GM23338 (cell line): ENCODE data around the gene THUMPD3. TPM values are rescaled to one million over a fixed set of nuclear protein-coding genes. Genes with fewer than 3 reads are reported as not detected.
A peak's percentile ranks its signal among the peaks of the same experiment; 100 is the strongest.

Experiments used
- ATAC-seq: fragments of 200-7000 bp; cut with Tn5 transposase; 3 replicates; pipeline ENCODE4 v1.9.1; 2020
- DNase-seq: peaks from one replicate; pipeline ENCODE4 v3.0.0-alpha.2; 2015; ENCODE audit warnings: low spot score
- H2AFZ ChIP-seq: fragments of 200-600 bp; sonication (generic); 2 replicates; pipeline ENCODE4 v1.8.0; 2016; ENCODE audit warnings: antibody characterized with exemption, mild to moderate bottlenecking, moderate library complexity
- H3F3A ChIP-seq: fragments of 200-600 bp; sonication (generic); replicated peaks from 2 replicates; pipeline ENCODE4 v1.8.0; 2017; ENCODE audit warnings: antibody characterized with exemption, mixed run types, low read depth
- H3K27ac ChIP-seq: fragments of 200-600 bp; sonication (generic); 2 replicates; pipeline ENCODE4 v1.6.1; 2016; ENCODE audit warnings: low read depth
- H3K27me3 ChIP-seq: fragments of 200-600 bp; sonication (generic); 2 replicates; pipeline ENCODE4 v1.8.0; 2016; ENCODE audit warnings: mild to moderate bottlenecking, mixed run types, moderate library complexity; ENCODE audit not compliant: insufficient read depth
- H3K36me3 ChIP-seq: fragments of 200-600 bp; sonication (generic); 2 replicates; pipeline ENCODE4 v1.8.0; 2016; ENCODE audit warnings: mild to moderate bottlenecking; ENCODE audit not compliant: insufficient read depth
- H3K4me1 ChIP-seq: fragments of 200-600 bp; sonication (generic); 2 replicates; pipeline ENCODE4 v1.8.0; 2016; ENCODE audit warnings: mild to moderate bottlenecking, moderate library complexity; ENCODE audit not compliant: insufficient read depth
- H3K4me2 ChIP-seq: fragments of 200-600 bp; sonication (generic); 2 replicates; pipeline ENCODE4 v1.7.1; 2017; ENCODE audit warnings: mixed run types
- H3K4me3 ChIP-seq: fragments of 200-600 bp; sonication (generic); 2 replicates; pipeline ENCODE4 v1.6.1; 2016; ENCODE audit warnings: mixed run types
- H3K79me2 ChIP-seq: fragments of 200-600 bp; sonication (generic); replicated peaks from 2 replicates; pipeline ENCODE4 v1.8.0; 2017; ENCODE audit warnings: mild to moderate bottlenecking; ENCODE audit not compliant: insufficient read depth
- H3K9me2 ChIP-seq: fragments of 200-600 bp; sonication (generic); 2 replicates; pipeline ENCODE4 v1.8.0; 2017; ENCODE audit not compliant: insufficient read depth
- H4K20me1 ChIP-seq: fragments of 200-600 bp; sonication (generic); replicated peaks from 2 replicates; pipeline ENCODE4 v1.8.0; 2017; ENCODE audit warnings: mild to moderate bottlenecking; ENCODE audit not compliant: insufficient read depth
- H3K27ac Mint-ChIP-seq: 2 replicates; pipeline ENCODE4 v1.8.0; 2020; ENCODE audit warnings: inconsistent platforms, mild to moderate bottlenecking, moderate library complexity, mixed read lengths
- H3K27me3 Mint-ChIP-seq: 3 replicates; pipeline ENCODE4 v1.8.0; 2022; ENCODE audit warnings: low read depth, mild to moderate bottlenecking, moderate library complexity, mixed read lengths, inconsistent platforms; ENCODE audit not compliant: insufficient read depth, poor library complexity
- H3K36me3 Mint-ChIP-seq: 3 replicates; pipeline ENCODE4 v1.8.0; 2021; ENCODE audit warnings: low read depth, mild to moderate bottlenecking, inconsistent platforms, moderate library complexity, mixed read lengths
- H3K4me1 Mint-ChIP-seq: 3 replicates; pipeline ENCODE4 v1.8.0; 2020; ENCODE audit warnings: mild to moderate bottlenecking, inconsistent platforms, mixed read lengths
- H3K4me3 Mint-ChIP-seq: 3 replicates; pipeline ENCODE4 v1.8.0; 2021; ENCODE audit warnings: moderate library complexity, mild to moderate bottlenecking, inconsistent platforms, mixed read lengths
- H3K9me3 Mint-ChIP-seq: 3 replicates; pipeline ENCODE4 v1.8.0; 2020; ENCODE audit warnings: moderate library complexity, mild to moderate bottlenecking, inconsistent platforms, mixed read lengths
- EZH2 ChIP-seq: fragments of 200-600 bp; sonication (generic); IDR thresholded peaks from one replicate; pipeline ENCODE4 v1.8.0; 2017; ENCODE audit warnings: antibody characterized with exemption, mild to moderate bottlenecking, low read depth; ENCODE audit not compliant: unreplicated experiment
- JUNB ChIP-seq: IDR thresholded peaks from one replicate; pipeline ENCODE4 v1.6.1; 2016; ENCODE audit warnings: antibody characterized with exemption; ENCODE audit not compliant: unreplicated experiment
- NANOG ChIP-seq: IDR thresholded peaks from 2 replicates; pipeline ENCODE4 v1.6.1; 2016; ENCODE audit warnings: antibody characterized with exemption, borderline replicate concordance
- STAT1 ChIP-seq: IDR thresholded peaks from one replicate; pipeline ENCODE4 v1.6.1; 2016; ENCODE audit warnings: antibody characterized with exemption; ENCODE audit not compliant: unreplicated experiment
- ZNF114 ChIP-seq: fragments of 250-450 bp; sonication (Bioruptor Pico); IDR thresholded peaks from 2 replicates; pipeline ENCODE4 v1.5.0; 2020; ENCODE audit warnings: mild to moderate bottlenecking, moderate library complexity
- ZNF331 ChIP-seq: fragments of 250-450 bp; sonication (Bioruptor Pico); IDR thresholded peaks from 2 replicates; pipeline ENCODE4 v1.5.0; 2020; ENCODE audit warnings: low read depth, mild to moderate bottlenecking, moderate library complexity
- polyA plus RNA-seq: library from polyadenylated mRNA; unstranded; fragments of >200 nt; fragmentation: Nextera tagmentation; extraction: Ambion mirVana; gene quantifications from 2 replicates; pipeline ENCODE4 v1.2.1, GENCODE V29; 2016
- total RNA-seq: library from RNA; depleted of rRNA; stranded (reverse); fragments of >200 nt; shearing (Covaris generic); gene quantifications from 2 replicates; pipeline ENCODE4 v1.2.3, GENCODE V29; 2014
- TF ChIP-seq, protein P1 (sequence below): IDR thresholded peaks from one replicate; pipeline ENCODE4 v1.6.1; 2018; ENCODE audit warnings: antibody characterized with exemption; ENCODE audit not compliant: unreplicated experiment
- TF ChIP-seq, protein P2 (sequence below), 2 experiments: fragments of 200-600 bp in 1 of 2; sonication (generic) in 1 of 2; conservative IDR thresholded peaks; 2 replicates each; pipeline versions ENCODE4 v1.5.1 to v1.6.1; 2016 to 2017; ENCODE audit warnings: antibody characterized with exemption in 2 of 2, low read depth in 2 of 2, mild to moderate bottlenecking in 2 of 2, moderate library complexity in 1 of 2
- TF ChIP-seq, protein P3 (sequence below): IDR thresholded peaks from 2 replicates; pipeline ENCODE4 v1.6.1; 2016; ENCODE audit warnings: antibody characterized with exemption

Gene THUMPD3
- total and polyA plus RNA-seq, 2 experiments from 2014 or later, result 30.1 to 54.1 TPM

DNA sequence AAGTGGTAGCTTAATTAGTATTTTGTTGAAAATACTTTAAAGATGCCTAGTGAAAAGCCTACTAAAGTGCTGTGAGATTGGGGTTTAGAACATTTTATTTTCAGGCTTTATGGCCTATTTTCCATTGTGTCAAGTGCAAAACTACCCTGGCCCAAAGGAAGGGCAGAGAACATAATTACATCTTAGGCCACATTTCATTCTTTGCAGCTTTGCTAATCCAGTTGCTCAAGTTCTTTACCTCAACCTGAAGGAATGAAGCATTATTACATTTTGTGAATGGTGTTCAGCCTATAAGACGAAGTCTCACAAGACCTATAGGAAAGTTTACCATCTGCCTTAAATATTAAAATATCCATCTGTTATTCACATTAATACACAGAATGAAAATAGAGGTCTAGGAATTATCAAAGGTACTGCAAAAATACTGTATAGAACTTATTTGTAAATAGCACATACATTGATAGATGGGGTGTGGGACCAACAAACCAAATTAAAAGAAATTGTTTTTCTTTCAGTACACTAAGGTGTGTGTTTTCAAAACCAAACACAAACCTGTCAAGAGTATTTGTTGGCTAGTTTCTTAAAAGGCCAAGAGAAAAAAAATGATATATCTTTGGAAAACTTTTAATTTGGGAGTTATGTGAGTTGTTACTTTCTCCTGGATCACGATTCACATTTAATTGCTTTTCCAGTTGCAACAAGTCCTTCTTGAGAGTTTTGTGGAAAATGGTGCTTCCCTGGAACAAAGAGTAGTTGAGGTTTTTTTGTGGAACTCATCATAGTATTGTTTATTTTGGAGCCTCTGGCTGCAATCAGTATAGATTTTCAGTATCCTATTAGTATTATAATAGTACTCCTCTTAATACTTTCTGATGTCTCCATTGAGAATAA lies 22.6 kb downstream of the THUMPD3 start:
- H3K79me2 ChIP-seq, result peaks cover 12% of the 10 kb centered on the region
- Mint-ChIP-seq H3K27ac (no peak overlapping the region), H3K27me3 (peaks cover 4% of the 10 kb centered on the region), H3K36me3 (peaks cover 90% of the 10 kb centered on the region), H3K4me1 (peaks cover 3% of the 10 kb centered on the region; the same call in 2 of the 3 replicates), H3K4me3 (no peak overlapping the region), H3K9me3 (no peaks in the 10 kb centered on the region)
- H3K4me2 ChIP-seq, result no peak overlapping the region
- H2AFZ ChIP-seq, result no peak overlapping the region
- no peaks in the 10 kb centered on the region for H3K4me1 ChIP-seq
- peaks cover 31% of the 10 kb centered on the region; the same call in 1 of the 2 replicates for H3F3A ChIP-seq
- no peak for ATAC-seq
- peaks cover 33% of the 10 kb centered on the region for H3K36me3 ChIP-seq
- H3K27me3 ChIP-seq, result no peaks in the 10 kb centered on the region
- no peak overlapping the region for H3K4me3 ChIP-seq
- no peaks in the 10 kb centered on the region; the same call in none of the 2 replicates for H4K20me1 ChIP-seq
- no peaks in the 10 kb centered on the region for H3K9me2 ChIP-seq
- peak overlapping the region; percentile 61 for H3K27ac ChIP-seq
- no peak for DNase-seq
- TF ChIP-seq NANOG (no peak), JUNB (no peak), ZNF331 (CRISPR knock-in tag) (no peak)
- TF ChIP-seq, protein P1, sequence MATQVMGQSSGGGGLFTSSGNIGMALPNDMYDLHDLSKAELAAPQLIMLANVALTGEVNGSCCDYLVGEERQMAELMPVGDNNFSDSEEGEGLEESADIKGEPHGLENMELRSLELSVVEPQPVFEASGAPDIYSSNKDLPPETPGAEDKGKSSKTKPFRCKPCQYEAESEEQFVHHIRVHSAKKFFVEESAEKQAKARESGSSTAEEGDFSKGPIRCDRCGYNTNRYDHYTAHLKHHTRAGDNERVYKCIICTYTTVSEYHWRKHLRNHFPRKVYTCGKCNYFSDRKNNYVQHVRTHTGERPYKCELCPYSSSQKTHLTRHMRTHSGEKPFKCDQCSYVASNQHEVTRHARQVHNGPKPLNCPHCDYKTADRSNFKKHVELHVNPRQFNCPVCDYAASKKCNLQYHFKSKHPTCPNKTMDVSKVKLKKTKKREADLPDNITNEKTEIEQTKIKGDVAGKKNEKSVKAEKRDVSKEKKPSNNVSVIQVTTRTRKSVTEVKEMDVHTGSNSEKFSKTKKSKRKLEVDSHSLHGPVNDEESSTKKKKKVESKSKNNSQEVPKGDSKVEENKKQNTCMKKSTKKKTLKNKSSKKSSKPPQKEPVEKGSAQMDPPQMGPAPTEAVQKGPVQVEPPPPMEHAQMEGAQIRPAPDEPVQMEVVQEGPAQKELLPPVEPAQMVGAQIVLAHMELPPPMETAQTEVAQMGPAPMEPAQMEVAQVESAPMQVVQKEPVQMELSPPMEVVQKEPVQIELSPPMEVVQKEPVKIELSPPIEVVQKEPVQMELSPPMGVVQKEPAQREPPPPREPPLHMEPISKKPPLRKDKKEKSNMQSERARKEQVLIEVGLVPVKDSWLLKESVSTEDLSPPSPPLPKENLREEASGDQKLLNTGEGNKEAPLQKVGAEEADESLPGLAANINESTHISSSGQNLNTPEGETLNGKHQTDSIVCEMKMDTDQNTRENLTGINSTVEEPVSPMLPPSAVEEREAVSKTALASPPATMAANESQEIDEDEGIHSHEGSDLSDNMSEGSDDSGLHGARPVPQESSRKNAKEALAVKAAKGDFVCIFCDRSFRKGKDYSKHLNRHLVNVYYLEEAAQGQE, result no peak

DNA sequence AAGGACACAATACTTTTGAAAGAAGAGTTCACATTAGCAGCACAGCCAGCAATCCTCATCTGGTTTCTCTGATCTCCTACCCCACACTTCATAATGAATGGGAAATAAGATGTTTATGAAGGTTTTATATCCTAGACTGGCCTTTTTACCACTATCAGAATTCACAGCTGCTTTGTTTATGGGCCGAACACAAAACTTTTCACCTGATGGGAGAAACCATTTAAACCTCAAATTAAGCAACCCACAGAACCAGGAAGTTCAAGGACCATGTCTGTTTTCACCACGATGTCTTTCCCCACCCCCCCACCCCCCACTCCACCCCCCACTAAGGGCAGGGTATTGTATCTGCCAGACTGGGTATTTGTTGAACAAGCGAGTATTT lies 23.2 kb downstream of the THUMPD3 start:
- Mint-ChIP-seq H3K27ac (no peak overlapping the region), H3K4me3 (no peak overlapping the region), H3K9me3 (no peaks in the 10 kb centered on the region), H3K36me3 (peaks cover 91% of the 10 kb centered on the region), H3K4me1 (peaks cover 4% of the 10 kb centered on the region), H3K27me3 (peaks cover 4% of the 10 kb centered on the region)
- H3F3A ChIP-seq, result peaks cover 34% of the 10 kb centered on the region; the same call in 1 of the 2 replicates
- peaks cover 36% of the 10 kb centered on the region for H3K36me3 ChIP-seq
- H3K4me1 ChIP-seq, result no peaks in the 10 kb centered on the region
- H3K9me2 ChIP-seq, result no peaks in the 10 kb centered on the region
- H3K4me2 ChIP-seq, result no peak overlapping the region
- no peak overlapping the region for H2AFZ ChIP-seq
- peaks cover 19% of the 10 kb centered on the region for H3K79me2 ChIP-seq
- peaks cover 5% of the 10 kb centered on the region; the same call in 1 of the 2 replicates for H4K20me1 ChIP-seq
- no peaks in the 10 kb centered on the region for H3K27me3 ChIP-seq
- H3K4me3 ChIP-seq, result no peak overlapping the region
- no peak for DNase-seq
- no peak for ATAC-seq
- H3K27ac ChIP-seq, result peak overlapping the region; percentile 5; the same call in 1 of the 2 replicates
- TF ChIP-seq, protein P2, sequence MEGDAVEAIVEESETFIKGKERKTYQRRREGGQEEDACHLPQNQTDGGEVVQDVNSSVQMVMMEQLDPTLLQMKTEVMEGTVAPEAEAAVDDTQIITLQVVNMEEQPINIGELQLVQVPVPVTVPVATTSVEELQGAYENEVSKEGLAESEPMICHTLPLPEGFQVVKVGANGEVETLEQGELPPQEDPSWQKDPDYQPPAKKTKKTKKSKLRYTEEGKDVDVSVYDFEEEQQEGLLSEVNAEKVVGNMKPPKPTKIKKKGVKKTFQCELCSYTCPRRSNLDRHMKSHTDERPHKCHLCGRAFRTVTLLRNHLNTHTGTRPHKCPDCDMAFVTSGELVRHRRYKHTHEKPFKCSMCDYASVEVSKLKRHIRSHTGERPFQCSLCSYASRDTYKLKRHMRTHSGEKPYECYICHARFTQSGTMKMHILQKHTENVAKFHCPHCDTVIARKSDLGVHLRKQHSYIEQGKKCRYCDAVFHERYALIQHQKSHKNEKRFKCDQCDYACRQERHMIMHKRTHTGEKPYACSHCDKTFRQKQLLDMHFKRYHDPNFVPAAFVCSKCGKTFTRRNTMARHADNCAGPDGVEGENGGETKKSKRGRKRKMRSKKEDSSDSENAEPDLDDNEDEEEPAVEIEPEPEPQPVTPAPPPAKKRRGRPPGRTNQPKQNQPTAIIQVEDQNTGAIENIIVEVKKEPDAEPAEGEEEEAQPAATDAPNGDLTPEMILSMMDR (conservative IDR thresholded peaks at IDR 0.05; ENCODE audit: low read depth in 2 of 2), result no peak
- TF ChIP-seq STAT1, result no peak
- TF ChIP-seq ZNF114 (CRISPR knock-in tag), result no peak
- TF ChIP-seq NANOG, result no peak
- TF ChIP-seq EZH2, result no peak
- TF ChIP-seq, protein P3, sequence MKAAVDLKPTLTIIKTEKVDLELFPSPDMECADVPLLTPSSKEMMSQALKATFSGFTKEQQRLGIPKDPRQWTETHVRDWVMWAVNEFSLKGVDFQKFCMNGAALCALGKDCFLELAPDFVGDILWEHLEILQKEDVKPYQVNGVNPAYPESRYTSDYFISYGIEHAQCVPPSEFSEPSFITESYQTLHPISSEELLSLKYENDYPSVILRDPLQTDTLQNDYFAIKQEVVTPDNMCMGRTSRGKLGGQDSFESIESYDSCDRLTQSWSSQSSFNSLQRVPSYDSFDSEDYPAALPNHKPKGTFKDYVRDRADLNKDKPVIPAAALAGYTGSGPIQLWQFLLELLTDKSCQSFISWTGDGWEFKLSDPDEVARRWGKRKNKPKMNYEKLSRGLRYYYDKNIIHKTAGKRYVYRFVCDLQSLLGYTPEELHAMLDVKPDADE, result no peak
